Stimulated activated CD8-positive, alpha-beta memory T cell treated with anti-CD3 and anti-CD28 coated beads, Interleukin-7, amount 100 ng/mL, for 48 hours (primary cell): ENCODE data around the gene ZNF432.
"Not testable (repeated sequence)": the region's sequence is repeated elsewhere in the genome, so short reads cannot be mapped to it uniquely, and the experiment has no call there.

ENCODE experiments used
- DNase-seq, 2 donors: peaks; one replicate each; pipeline ENCODE4 v3.0.0-alpha.2; 2020; ENCODE audit warnings: low read depth in 1 of 2; ENCODE audit errors: extremely low read depth in 1 of 2

The ZNF432 gene

GRCh38 chr19:52048555-52049501, at the start of gene ZNF432:
ZNF432 (minus strand) TSS chr19:52048838; CDS start chr19:52046868, 1,970 bp downstream.
- peak; percentile 58 to 73 for DNase-seq

GRCh38 chr19:52096416-52096815, 47.8 kb upstream of the ZNF432 start:
- not testable (repeated sequence) for DNase-seq

GRCh38 chr19:52095172-52096014, 46.8 kb upstream of the ZNF432 start, which contains the start of gene ZNF841:
ZNF841 (minus strand) TSS chr19:52095765; CDS start chr19:52084801, 10,964 bp downstream.
- peak; percentile 65 to 81 for DNase-seq

GRCh38 chr19:52094526-52095130, 46.0 kb upstream of the ZNF432 start:
- DNase-seq = no peak

GRCh38 chr19:52086481-52086880, 37.8 kb upstream of the ZNF432 start:
- no peak for DNase-seq

- no peak for DNase-seq
Observed at GRCh38 chr19:52070496-52070895, 21.9 kb upstream of the ZNF432 start.

- DNase-seq = no peak
Observed at GRCh38 chr19:52069653-52070052, 21.0 kb upstream of the ZNF432 start.

GRCh38 chr19:52066258-52066863, 17.7 kb upstream of the ZNF432 start:
- no peak for DNase-seq

- no peak for DNase-seq
Observed at GRCh38 chr19:52065399-52065798, 16.8 kb upstream of the ZNF432 start.

- DNase-seq = not testable (repeated sequence)
Observed at GRCh38 chr19:52056480-52056879, 7.8 kb upstream of the ZNF432 start.

- not testable (repeated sequence) for DNase-seq
Observed at GRCh38 chr19:52051736-52052135, 3.1 kb upstream of the ZNF432 start.

GRCh38 chr19:52039169-52039568, 9.5 kb downstream of the ZNF432 start:
- DNase-seq = no peak

- DNase-seq = no peak
Observed at GRCh38 chr19:52034051-52034728, 14.4 kb downstream of the ZNF432 start.

- DNase-seq = no peak
Observed at GRCh38 chr19:52028780-52029123, 19.9 kb downstream of the ZNF432 start.

GRCh38 chr19:52028027-52028779, 20.4 kb downstream of the ZNF432 start, which contains the start of gene ZNF614:
ZNF614 (minus strand) TSS chr19:52028379; CDS start chr19:52025745, 2,634 bp downstream.
- DNase-seq = peak; percentile 65 to 73

GRCh38 chr19:52026255-52026990, 22.2 kb downstream of the ZNF432 start:
- not testable (repeated sequence) for DNase-seq

GRCh38 chr19:52024478-52024877, 24.2 kb downstream of the ZNF432 start:
- DNase-seq = not testable (repeated sequence)

- DNase-seq = no peak
Observed at GRCh38 chr19:52022193-52022592, 26.4 kb downstream of the ZNF432 start.

GRCh38 chr19:52020506-52020905, 28.1 kb downstream of the ZNF432 start:
- no peak for DNase-seq
